CD4-positive, alpha-beta T cell (primary cell): Measurements from ENCODE around the gene MUC2. TPM values are rescaled to one million over a fixed set of nuclear protein-coding genes. Genes with fewer than 3 reads are reported as not detected.

Source experiments
- ATAC-seq: fragments of 200-7000 bp; cut with Tn5 transposase; one replicate; pipeline ENCODE4 v1.10.0; 2022; ENCODE audit warnings: mild to moderate bottlenecking; ENCODE audit not compliant: poor library complexity
- CTCF ChIA-PET: fragments of 350-600 bp; sonication (Branson Sonifier 250); formaldehyde crosslinking; loops from one replicate; lab custom pipeline; 2021; ENCODE audit warnings: antibody characterized with exemption, inconsistent platforms; lab: Charles Lee
- POLR2A ChIA-PET: fragments of 350-600 bp; sonication (Branson Sonifier 250); formaldehyde crosslinking; loops from one replicate; lab custom pipeline; 2021; ENCODE audit warnings: antibody characterized with exemption, inconsistent platforms; lab: Charles Lee
- DNase-seq, 14 experiments: peaks; one replicate each; pipeline ENCODE4 v3.0.0-alpha.2; 2013 to 2020; ENCODE audit warnings: mixed read lengths in 2 of 14
- H3K27ac ChIP-seq, 2 donors: one replicate each; pipeline versions ENCODE4 v1.5.1 to v1.7.0; 2013; ENCODE audit warnings: low read length in 2 of 2, low read depth in 1 of 2, mild to moderate bottlenecking in 1 of 2
- H3K27me3 ChIP-seq, 2 experiments: 1 replicate in 1 of 2; 2 replicates in 1 of 2; pipeline versions ENCODE4 v1.6.1 to v1.7.0; 2013; ENCODE audit warnings: low read length in 2 of 2, control low read depth in 1 of 2, mild to moderate bottlenecking in 1 of 2, moderate library complexity in 1 of 2; ENCODE audit not compliant: insufficient read depth in 2 of 2, control insufficient read depth in 1 of 2
- H3K36me3 ChIP-seq: one replicate; pipeline ENCODE4 v1.6.1; 2013; ENCODE audit warnings: low read length, control low read depth; ENCODE audit not compliant: insufficient read depth
- H3K4me1 ChIP-seq: one replicate; pipeline ENCODE4 v1.6.1; 2013; ENCODE audit warnings: low read length, control low read depth; ENCODE audit not compliant: insufficient read depth
- H3K4me3 ChIP-seq: one replicate; pipeline ENCODE4 v1.5.1; 2013; ENCODE audit warnings: mild to moderate bottlenecking, low read length, moderate library complexity
- H3K9me3 ChIP-seq, 2 experiments: 1 replicate in 1 of 2; 2 replicates in 1 of 2; pipeline versions ENCODE4 v1.6.1 to v1.7.0; 2013; ENCODE audit warnings: low read length in 2 of 2, mild to moderate bottlenecking in 2 of 2, control low read depth in 1 of 2, moderate library complexity in 1 of 2; ENCODE audit not compliant: control insufficient read depth in 1 of 2, insufficient read depth in 1 of 2
- H3K27ac Mint-ChIP-seq: one replicate; pipeline ENCODE4 v1.8.0; 2020; ENCODE audit warnings: mixed read lengths
- H3K27me3 Mint-ChIP-seq: one replicate; pipeline ENCODE4 v1.8.0; 2021; ENCODE audit warnings: mixed read lengths
- H3K36me3 Mint-ChIP-seq: one replicate; pipeline ENCODE4 v1.8.0; 2021; ENCODE audit warnings: low read depth, mixed read lengths
- H3K4me1 Mint-ChIP-seq: one replicate; pipeline ENCODE4 v1.8.0; 2021; ENCODE audit warnings: low read depth, mixed read lengths
- H3K4me3 Mint-ChIP-seq: one replicate; pipeline ENCODE4 v1.8.0; 2020; ENCODE audit warnings: mild to moderate bottlenecking, mixed read lengths
- H3K9me3 Mint-ChIP-seq: one replicate; pipeline ENCODE4 v1.8.0; 2020; ENCODE audit warnings: mixed read lengths
- intact Hi-C, 2 experiments: fragments of 100-400 bp; cut with DNase I in 1 of 2; cut with micrococcal nuclease in 1 of 2; formaldehyde crosslinking; loops; one replicate each; pipeline versions ENCODE4 v1.15.1 to v1.9.0; 2023 to 2025; cut with DNase I, micrococcal nuclease
- total RNA-seq, 174 experiments: library from RNA in 2 of 174; stranded (reverse) in 2 of 174; gene quantifications; one replicate each; pipeline ENCODE4 v1.2.3 and lab custom pipeline; 2021 to 2026
- TF ChIP-seq, protein P1 (sequence below): fragments of 200-600 bp; IDR thresholded peaks from one replicate; pipeline ENCODE4 v1.8.0; 2022; ENCODE audit warnings: antibody characterized with exemption, mild to moderate bottlenecking

The MUC2 gene
- total RNA-seq, 2 experiments from 2014 or later, result not detected

DNA sequence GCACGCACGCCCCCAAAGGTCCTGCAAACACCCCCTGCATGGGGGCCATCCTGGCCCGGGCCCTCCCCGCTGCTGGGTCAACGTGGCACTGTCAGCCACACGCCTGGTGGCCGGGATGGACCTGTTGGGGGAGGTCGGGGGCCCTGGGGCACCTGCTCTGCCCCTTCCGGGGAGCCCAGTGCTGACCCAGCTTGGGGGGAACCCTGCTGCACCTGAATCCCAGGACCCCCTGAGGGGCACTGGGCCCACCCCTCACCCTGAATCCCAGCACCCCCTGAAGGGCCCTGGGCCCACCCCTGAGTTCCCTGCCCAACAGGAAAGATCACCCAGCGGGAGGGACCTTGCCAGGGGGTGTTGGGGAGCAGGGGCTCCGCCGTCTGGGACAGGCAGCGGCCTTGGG, 37.7 kb upstream of the MUC2 start:
- POLR2A ChIA-PET, result no interaction called here
- DNase-seq (no peak), ATAC-seq (no peak)
- H3K36me3 Mint-ChIP-seq, result no peaks in the 10 kb centered on the region
- H3K4me1 ChIP-seq, result no peaks in the 10 kb centered on the region
- intact Hi-C loops, result no loop called here
- H3K27ac ChIP-seq, result no peak overlapping the region
- CTCF ChIA-PET, result no interaction called here
- H3K4me3 Mint-ChIP-seq, result no peak overlapping the region
- H3K4me1 Mint-ChIP-seq, result no peaks in the 10 kb centered on the region
- H3K36me3 ChIP-seq, result no peaks in the 10 kb centered on the region
- peaks cover 0 to 6% of the 10 kb centered on the region in 2 experiments for H3K9me3 ChIP-seq
- H3K9me3 Mint-ChIP-seq, result no peaks in the 10 kb centered on the region
- H3K27me3 Mint-ChIP-seq, result no peaks in the 10 kb centered on the region
- TF ChIP-seq, protein P1, sequence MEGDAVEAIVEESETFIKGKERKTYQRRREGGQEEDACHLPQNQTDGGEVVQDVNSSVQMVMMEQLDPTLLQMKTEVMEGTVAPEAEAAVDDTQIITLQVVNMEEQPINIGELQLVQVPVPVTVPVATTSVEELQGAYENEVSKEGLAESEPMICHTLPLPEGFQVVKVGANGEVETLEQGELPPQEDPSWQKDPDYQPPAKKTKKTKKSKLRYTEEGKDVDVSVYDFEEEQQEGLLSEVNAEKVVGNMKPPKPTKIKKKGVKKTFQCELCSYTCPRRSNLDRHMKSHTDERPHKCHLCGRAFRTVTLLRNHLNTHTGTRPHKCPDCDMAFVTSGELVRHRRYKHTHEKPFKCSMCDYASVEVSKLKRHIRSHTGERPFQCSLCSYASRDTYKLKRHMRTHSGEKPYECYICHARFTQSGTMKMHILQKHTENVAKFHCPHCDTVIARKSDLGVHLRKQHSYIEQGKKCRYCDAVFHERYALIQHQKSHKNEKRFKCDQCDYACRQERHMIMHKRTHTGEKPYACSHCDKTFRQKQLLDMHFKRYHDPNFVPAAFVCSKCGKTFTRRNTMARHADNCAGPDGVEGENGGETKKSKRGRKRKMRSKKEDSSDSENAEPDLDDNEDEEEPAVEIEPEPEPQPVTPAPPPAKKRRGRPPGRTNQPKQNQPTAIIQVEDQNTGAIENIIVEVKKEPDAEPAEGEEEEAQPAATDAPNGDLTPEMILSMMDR, result no peak
- no peaks in the 10 kb centered on the region for H3K27me3 ChIP-seq
- no peak overlapping the region for H3K27ac Mint-ChIP-seq
- no peak overlapping the region for H3K4me3 ChIP-seq

DNA sequence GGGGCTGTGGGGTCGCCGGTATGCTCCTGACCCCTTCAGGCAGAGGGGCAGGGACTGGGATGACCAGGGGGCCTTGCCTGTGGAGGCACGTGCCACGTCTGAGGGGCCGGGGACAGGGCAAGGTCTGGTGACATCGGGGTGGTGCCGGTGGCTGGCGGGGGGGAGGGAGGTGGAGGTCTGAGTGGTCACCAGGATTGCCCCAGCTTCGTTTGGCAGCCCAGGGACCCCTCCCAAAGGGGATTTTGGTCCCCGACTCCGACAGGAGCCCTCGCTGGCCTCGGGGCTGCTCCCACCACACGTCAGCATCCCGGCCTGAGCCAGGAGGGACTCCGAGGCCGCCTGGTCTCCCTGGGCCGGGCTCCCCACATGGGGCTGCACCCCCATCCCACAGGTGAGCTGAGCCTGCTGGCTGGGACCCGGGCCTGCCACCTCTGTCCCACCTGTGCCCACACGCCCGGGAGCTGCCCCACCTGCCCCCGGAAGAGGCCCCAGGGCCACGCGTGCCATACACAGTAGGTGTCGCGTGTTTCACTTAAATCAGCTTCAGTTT, 37.1 kb upstream of the MUC2 start:
- intact Hi-C loops, result no loop called here
- H3K4me3 ChIP-seq, result no peak overlapping the region
- no peak for ATAC-seq
- Mint-ChIP-seq H3K36me3 (no peaks in the 10 kb centered on the region), H3K27ac (no peak overlapping the region), H3K9me3 (no peaks in the 10 kb centered on the region), H3K27me3 (no peaks in the 10 kb centered on the region), H3K4me1 (no peaks in the 10 kb centered on the region), H3K4me3 (no peak overlapping the region)
- no peaks in the 10 kb centered on the region for H3K27me3 ChIP-seq
- DNase-seq, result no peak
- TF ChIP-seq, protein P1, result no peak
- peaks cover 0 to 6% of the 10 kb centered on the region in 2 experiments for H3K9me3 ChIP-seq
- ChIA-PET CTCF (no interaction called here), POLR2A (no interaction called here)
- H3K36me3 ChIP-seq, result no peaks in the 10 kb centered on the region
- no peak overlapping the region for H3K27ac ChIP-seq
- no peaks in the 10 kb centered on the region for H3K4me1 ChIP-seq

DNA sequence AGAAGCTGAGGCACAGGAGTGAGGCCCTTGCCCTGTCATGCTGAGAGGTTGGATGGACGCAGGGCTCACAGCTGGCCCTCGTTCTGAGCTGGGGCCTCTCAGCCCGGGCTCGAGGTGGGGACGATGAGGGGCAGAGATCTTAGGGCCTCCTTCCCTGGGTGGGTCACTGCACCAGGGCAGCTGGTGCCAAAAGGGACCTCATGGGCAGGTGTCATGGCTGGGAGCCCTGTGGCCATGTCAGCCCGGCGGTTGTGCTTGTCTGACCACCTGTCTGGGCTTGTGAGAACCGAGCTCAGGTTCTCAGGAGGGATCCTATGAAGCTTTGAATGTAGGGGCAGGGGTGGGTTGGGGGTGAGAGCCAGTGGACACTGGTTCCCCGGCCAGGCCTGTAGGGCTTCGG, 36.3 kb upstream of the MUC2 start:
- no peak for ATAC-seq
- Histone ChIP-seq H3K4me3 (no peak overlapping the region), H3K27me3 (no peaks in the 10 kb centered on the region), H3K27ac (no peak overlapping the region), H3K9me3 (peaks cover 0 to 9% of the 10 kb centered on the region in 2 experiments), H3K36me3 (no peaks in the 10 kb centered on the region), H3K4me1 (no peaks in the 10 kb centered on the region)
- no peaks in the 10 kb centered on the region for H3K4me1 Mint-ChIP-seq
- POLR2A ChIA-PET, result interaction anchor here (0.6 kb wide), 1 partner anchor 1748 kb away, joined by 3 read pairs; no protein-coding TSS in a partner anchor
- no peaks in the 10 kb centered on the region for H3K36me3 Mint-ChIP-seq
- no peaks in the 10 kb centered on the region for H3K27me3 Mint-ChIP-seq
- no peak overlapping the region for H3K4me3 Mint-ChIP-seq
- TF ChIP-seq, protein P1, result no peak
- DNase-seq, result no peak
- intact Hi-C loops, result no loop called here
- H3K9me3 Mint-ChIP-seq, result no peaks in the 10 kb centered on the region
- CTCF ChIA-PET, result no interaction called here
- H3K27ac Mint-ChIP-seq, result no peak overlapping the region
